HG03521 (cell line): ENCODE measurements around the gene PLOD3.
A peak's percentile ranks its signal among the peaks of the same experiment; 100 is the strongest.

Experiments used
- ATAC-seq: cut with Tn5 transposase; IDR thresholded peaks from one replicate; pipeline ENCODE4 v1.9.1; 2021; ENCODE audit warnings: mild to moderate bottlenecking, moderate library complexity; ENCODE audit not compliant: unreplicated experiment

Gene PLOD3

GRCh38 chr7:101166909-101167644 is 50.3 kb downstream of the PLOD3 start:
- no peak for ATAC-seq

GRCh38 chr7:101166648-101166908 is 50.8 kb downstream of the PLOD3 start:
- ATAC-seq = no peak

GRCh38 chr7:101165958-101166647 is 51.3 kb downstream of the PLOD3 start:
- no peak for ATAC-seq

GRCh38 chr7:101165075-101165957 is 52.1 kb downstream of the PLOD3 start, which contains the start of gene VGF:
Gene VGF (minus strand): TSS chr7:101165569. CDS start chr7:101164843, 726 bp downstream.
- ATAC-seq = peak; percentile 53

- no peak for ATAC-seq
Measured at GRCh38 chr7:101164071-101164840, 53.1 kb downstream of the PLOD3 start.

- ATAC-seq = no peak
Measured at GRCh38 chr7:101163279-101164070, 53.9 kb downstream of the PLOD3 start.

- ATAC-seq = no peak
Measured at GRCh38 chr7:101162551-101163278, 54.7 kb downstream of the PLOD3 start.

GRCh38 chr7:101161692-101162471 is 55.5 kb downstream of the PLOD3 start:
- ATAC-seq = no peak

GRCh38 chr7:101160910-101161309 is 56.5 kb downstream of the PLOD3 start:
- no peak for ATAC-seq

GRCh38 chr7:101159696-101160674 is 57.4 kb downstream of the PLOD3 start:
- ATAC-seq = no peak

- ATAC-seq = no peak
Measured at GRCh38 chr7:101156866-101157589, 60.4 kb downstream of the PLOD3 start.

- no peak for ATAC-seq
Measured at GRCh38 chr7:101156277-101156676, 61.1 kb downstream of the PLOD3 start.
